VCaP (cell line): Measurements from ENCODE around the gene ZBTB2.
"Not testable (repeated sequence)": the region's sequence is repeated elsewhere in the genome, so short reads cannot be mapped to it uniquely, and the experiment has no call there.

Experiments used
- H3K27ac ChIP-seq: fragments of 450-650 bp; 2 replicates; pipeline ENCODE4 v1.5.1; 2017
- TF ChIP-seq, protein P1 (sequence below): fragments of 450-650 bp; conservative IDR thresholded peaks from 2 replicates; pipeline ENCODE4 v1.5.1; 2017; ENCODE audit warnings: mild to moderate bottlenecking, moderate library complexity

The ZBTB2 gene

DNA sequence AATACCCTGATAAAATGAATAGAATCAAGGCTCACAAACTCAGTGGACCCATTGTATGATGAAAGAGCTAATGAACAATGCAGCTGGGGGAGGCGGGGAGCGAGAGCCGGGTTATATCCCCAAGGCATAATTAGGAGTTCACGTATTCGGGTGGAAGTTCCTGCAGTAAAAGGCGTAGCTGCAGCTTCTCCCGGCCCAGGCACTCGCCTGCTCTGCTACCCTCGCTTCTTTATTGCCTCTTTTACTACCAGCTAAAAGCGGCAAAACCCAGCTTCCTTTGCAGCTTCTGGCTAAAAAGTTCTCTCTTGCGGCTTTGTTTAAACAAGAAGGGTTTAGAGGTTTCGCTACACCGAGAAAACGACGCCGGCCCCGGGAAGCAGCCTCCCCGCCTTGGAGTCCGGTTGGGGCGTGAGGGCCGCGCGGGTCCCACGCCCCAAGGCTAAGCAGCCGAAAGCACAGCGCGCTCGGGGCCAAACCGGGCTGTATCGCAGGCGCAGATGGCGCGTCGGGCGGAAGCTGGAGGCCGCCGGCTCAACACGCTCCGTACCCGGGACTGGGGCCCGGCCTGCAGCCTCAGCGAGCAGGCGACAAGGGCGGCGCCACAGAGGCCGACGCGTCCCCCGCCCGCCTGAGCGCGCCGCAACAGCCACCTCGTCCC lies 1.6 kb downstream of the ZBTB2 start:
- TF ChIP-seq, protein P1, sequence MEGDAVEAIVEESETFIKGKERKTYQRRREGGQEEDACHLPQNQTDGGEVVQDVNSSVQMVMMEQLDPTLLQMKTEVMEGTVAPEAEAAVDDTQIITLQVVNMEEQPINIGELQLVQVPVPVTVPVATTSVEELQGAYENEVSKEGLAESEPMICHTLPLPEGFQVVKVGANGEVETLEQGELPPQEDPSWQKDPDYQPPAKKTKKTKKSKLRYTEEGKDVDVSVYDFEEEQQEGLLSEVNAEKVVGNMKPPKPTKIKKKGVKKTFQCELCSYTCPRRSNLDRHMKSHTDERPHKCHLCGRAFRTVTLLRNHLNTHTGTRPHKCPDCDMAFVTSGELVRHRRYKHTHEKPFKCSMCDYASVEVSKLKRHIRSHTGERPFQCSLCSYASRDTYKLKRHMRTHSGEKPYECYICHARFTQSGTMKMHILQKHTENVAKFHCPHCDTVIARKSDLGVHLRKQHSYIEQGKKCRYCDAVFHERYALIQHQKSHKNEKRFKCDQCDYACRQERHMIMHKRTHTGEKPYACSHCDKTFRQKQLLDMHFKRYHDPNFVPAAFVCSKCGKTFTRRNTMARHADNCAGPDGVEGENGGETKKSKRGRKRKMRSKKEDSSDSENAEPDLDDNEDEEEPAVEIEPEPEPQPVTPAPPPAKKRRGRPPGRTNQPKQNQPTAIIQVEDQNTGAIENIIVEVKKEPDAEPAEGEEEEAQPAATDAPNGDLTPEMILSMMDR = no peak

DNA sequence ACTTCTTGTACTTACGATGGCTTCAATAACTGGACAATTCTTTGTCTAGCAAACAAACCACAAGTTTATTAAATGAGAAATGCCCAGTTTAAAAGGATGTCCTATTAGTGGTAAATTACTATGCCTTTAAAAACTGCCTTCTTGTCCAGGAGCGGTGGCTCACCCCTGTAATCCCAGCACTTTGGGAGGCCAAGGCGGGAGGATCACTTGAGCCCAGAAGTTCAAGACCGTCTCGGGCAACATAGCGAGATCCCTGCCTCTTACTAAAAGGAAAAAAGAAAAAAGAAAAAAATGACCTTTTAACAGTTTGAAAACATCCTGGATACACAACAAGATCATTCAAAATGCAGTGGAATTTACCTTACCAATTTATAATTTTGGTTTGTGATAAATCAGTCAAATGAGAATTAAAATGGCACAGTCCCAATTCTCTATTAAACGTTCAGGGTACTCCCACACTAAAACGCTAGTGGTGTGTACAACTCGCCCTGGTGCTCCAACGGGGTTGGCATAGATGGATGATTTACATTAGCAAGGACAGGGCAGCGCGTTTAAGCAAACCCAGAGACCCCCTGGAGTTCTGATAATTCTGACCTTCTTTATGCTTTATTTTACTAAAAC lies 2.3 kb downstream of the ZBTB2 start:
- H3K27ac ChIP-seq = peak overlapping the region; percentile 99
- TF ChIP-seq, protein P1 = no peak

More for the DNA sequence above, 1.6 kb downstream of the ZBTB2 start:
- H3K27ac ChIP-seq = peak overlapping the region; percentile 99

DNA sequence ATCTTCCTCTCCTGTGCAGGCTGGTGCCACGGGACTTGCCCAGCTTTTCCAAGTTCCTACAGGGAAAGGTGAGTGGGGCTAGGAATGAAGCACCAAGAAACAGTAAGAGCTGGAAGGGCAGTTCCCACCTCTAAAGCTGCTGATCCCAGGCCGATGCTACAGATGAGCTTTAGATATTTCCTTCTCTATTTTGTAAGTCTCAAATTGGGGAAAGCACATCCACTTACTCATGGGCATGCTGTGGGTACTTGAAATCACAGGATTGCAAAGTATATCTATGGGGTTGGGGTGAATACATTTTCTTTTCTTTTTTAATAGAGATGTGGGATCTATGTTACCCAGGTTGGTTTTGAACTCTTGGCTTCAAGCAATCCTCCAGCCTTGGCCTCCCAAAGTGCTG lies 3.1 kb downstream of the ZBTB2 start:
- H3K27ac ChIP-seq = peak overlapping the region; percentile 99

DNA sequence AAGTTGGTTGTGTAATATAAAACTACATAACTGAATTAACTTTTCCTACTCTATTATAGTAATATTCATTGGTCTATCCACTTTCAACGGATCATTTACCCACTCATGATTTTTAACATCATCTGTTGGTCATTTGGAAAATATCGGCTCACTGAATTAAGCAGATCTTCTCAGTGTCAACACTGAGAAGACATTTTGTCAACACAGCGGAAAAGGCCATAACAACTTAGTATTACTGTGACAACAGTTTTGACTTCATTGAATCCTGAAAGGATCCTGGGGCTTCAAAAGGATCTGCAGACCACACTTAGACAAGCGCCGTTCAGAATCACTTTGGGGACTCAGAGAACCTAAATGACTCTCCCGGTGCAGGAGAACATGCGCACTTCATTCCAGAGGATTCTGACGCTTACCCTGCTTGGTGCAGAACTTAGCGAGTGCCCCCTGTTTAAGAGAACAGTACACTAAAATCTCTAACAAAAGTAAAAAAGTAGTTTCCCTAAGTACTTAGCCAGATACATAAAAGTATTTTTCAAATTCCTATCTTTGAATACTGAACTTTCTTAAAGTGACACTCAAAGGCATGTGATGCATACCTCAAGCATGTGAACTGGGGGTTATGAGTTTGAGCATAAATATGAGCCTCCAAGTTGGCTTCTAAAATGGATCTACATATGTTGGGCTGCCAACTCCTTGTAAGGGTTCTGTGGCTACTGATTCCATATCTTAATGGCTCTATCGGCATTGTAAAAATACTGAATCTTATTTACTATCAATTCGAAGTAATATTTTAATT lies 4.0 kb downstream of the ZBTB2 start:
- TF ChIP-seq, protein P1 = no peak

More for the DNA sequence above, 3.1 kb downstream of the ZBTB2 start:
- TF ChIP-seq, protein P1 = no peak

DNA sequence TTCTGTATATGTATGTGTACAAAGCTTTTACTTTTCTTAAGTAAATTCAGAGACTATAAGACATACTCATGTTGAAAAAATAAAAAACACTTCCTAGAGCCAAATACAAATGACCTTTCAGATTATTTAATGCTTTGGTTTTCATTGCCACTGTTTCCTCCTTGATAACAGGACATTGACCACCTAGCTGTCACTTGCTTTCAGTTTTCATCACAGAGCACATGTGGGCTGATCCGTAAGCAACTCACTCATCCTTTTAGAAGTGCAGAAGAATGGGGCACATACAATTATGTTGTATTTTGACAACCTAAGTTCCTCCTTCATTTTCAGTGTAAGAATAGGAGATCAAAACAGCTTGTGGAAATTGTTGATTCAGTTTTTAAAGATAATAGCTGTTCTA lies 6.2 kb downstream of the ZBTB2 start:
- no peak overlapping the region for H3K27ac ChIP-seq
- TF ChIP-seq, protein P1 = no peak

More for the DNA sequence above, 4.0 kb downstream of the ZBTB2 start:
- H3K27ac ChIP-seq = peak overlapping the region; percentile 99

DNA sequence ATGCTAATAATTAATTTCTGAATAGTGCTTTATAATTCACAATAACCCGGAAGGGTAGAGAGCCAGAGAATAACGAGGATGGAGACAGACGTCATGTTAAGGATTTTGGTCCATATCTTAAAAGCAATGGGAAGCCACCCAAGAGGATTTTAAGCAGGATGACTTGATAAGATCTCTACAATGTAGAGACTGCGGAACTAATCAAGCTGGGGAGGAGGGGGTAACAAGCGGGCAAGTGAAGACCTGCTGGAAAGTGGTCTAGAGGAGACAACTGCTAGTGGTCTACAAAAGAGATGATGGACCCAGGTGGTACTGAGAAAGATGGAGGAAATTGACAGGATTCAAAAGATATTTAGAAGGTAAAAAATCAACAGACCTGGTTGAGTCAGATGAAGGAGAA lies 7.2 kb downstream of the ZBTB2 start:
- H3K27ac ChIP-seq = no peak overlapping the region
- TF ChIP-seq, protein P1 = no peak

DNA sequence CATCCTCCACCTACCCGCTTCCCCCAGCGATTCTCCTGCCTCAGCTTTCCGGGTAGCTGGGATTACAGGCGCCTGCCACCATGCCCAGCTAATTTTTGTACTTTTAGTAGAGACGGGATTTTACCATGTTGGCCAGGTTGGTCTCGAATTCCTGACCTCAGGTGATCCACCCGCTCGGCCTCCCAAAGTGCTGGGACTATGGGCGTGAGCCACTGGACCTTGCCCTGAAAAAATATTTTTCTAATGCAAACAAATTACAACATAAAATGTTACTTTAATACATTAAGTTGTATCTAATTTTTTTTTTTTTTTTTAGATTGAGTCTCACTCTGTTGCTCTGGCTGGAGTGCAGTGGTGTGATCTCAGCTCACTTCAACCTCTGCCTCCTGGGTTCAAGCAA lies 8.7 kb downstream of the ZBTB2 start:
- not testable (repeated sequence) for H3K27ac ChIP-seq
